A673 (cell line): Measurements from ENCODE around the gene GPD2. TPM values are rescaled to one million over a fixed set of nuclear protein-coding genes. Genes with fewer than 3 reads are reported as not detected.

Experiments
- BruUV-seq: library from RNA; stranded (reverse); fragments of 400-500 nt; replicated peaks from 2 replicates; lab custom pipeline; 2021; lab: Mats Ljungman, UMichigan
- CTCF ChIA-PET: fragments of 300-600 bp; sonication (Branson Sonifier 250); formaldehyde crosslinking; loops from one replicate; lab custom pipeline; 2022; ENCODE audit warnings: antibody characterized with exemption; lab: Charles Lee
- POLR2A ChIA-PET: fragments of 300-600 bp; sonication (Branson Sonifier 250); formaldehyde crosslinking; loops from one replicate; lab custom pipeline; 2022; ENCODE audit warnings: antibody characterized with exemption; ENCODE audit not compliant: low non-redundant PET; lab: Charles Lee
- DNase-seq: peaks from one replicate; pipeline ENCODE4 v3.0.0-alpha.2; 2015; ENCODE audit warnings: low spot score
- H3K27ac ChIP-seq: fragments of 200-600 bp; sonication (generic); 2 replicates; pipeline ENCODE4 v1.5.1; 2016; ENCODE audit warnings: mixed run types, low read depth, mild to moderate bottlenecking, mixed read lengths, antibody characterized with exemption, low read length; ENCODE audit not compliant: poor library complexity, severe bottlenecking
- H3K27me3 ChIP-seq: fragments of 200-600 bp; sonication (generic); replicated peaks from 2 replicates; pipeline ENCODE4 v1.6.1; 2017; ENCODE audit warnings: mixed run types, low read depth, mild to moderate bottlenecking, mixed read lengths, antibody characterized with exemption, low read length; ENCODE audit not compliant: insufficient read depth, poor library complexity
- H3K36me3 ChIP-seq: fragments of 200-600 bp; sonication (generic); 2 replicates; pipeline ENCODE4 v1.6.1; 2016; ENCODE audit warnings: mixed run types, mild to moderate bottlenecking, mixed read lengths, antibody characterized with exemption, low read length; ENCODE audit not compliant: insufficient read depth, poor library complexity, severe bottlenecking
- H3K4me1 ChIP-seq: fragments of 200-600 bp; sonication (generic); 2 replicates; pipeline ENCODE4 v1.6.1; 2017; ENCODE audit warnings: mixed run types, mild to moderate bottlenecking, mixed read lengths, antibody characterized with exemption, low read length; ENCODE audit not compliant: insufficient read depth, poor library complexity, severe bottlenecking
- H3K4me3 ChIP-seq: fragments of 200-600 bp; sonication (generic); 2 replicates; pipeline ENCODE4 v1.5.1; 2016; ENCODE audit warnings: low read depth, mixed run types, mild to moderate bottlenecking, mixed read lengths, low read length; ENCODE audit not compliant: poor library complexity, severe bottlenecking
- H3K9me3 ChIP-seq: fragments of 200-600 bp; sonication (generic); 2 replicates; pipeline ENCODE4 v1.6.1; 2016; ENCODE audit warnings: mixed run types, low read depth, mild to moderate bottlenecking, mixed read lengths, antibody characterized with exemption, low read length; ENCODE audit not compliant: poor library complexity, severe bottlenecking
- CTCF ChIP-seq: fragments of 300-800, 200-600 bp; sonication (generic); conservative IDR thresholded peaks from 2 replicates; pipeline ENCODE4 v1.5.1; 2017; ENCODE audit warnings: low read depth, mild to moderate bottlenecking, antibody characterized with exemption, low read length, moderate library complexity, mixed read lengths
- EZH2 ChIP-seq: fragments of 200-600 bp; sonication (generic); IDR thresholded peaks from 2 replicates; pipeline ENCODE4 v1.6.1; 2017; ENCODE audit warnings: borderline replicate concordance, low read depth, mild to moderate bottlenecking, mixed read lengths, antibody characterized with exemption, low read length; ENCODE audit not compliant: poor library complexity, severe bottlenecking
- intact Hi-C: fragments of 100-400 bp; cut with micrococcal nuclease; formaldehyde crosslinking; loops from one replicate; pipeline ENCODE4 v1.10.0; 2022; ENCODE audit not compliant: unreplicated experiment
- total RNA-seq: library from RNA; stranded (reverse); gene quantifications from 2 replicates; pipeline ENCODE4 v1.2.3, GENCODE V29; 2021

GPD2 gene
- total RNA-seq, 1 experiment from 2014 or later = 39.4 TPM

- intact Hi-C loops = loop anchor here (5.0 to 10.0 kb wide), 3 partner anchors 299 to 599 kb away; no protein-coding TSS in a partner anchor
- CTCF ChIA-PET = no interaction called here
These were observed 157.4 kb downstream of the GPD2 start for GRCh38 chr2:156593594-156593921.

GRCh38 chr2:156598563-156598962 lies 162.4 kb downstream of the GPD2 start:
- Histone ChIP-seq H3K27me3 (no peaks in the 10 kb centered on the region), H3K27ac (no peak overlapping the region), H3K4me3 (no peak overlapping the region), H3K4me1 (no peaks in the 10 kb centered on the region), H3K9me3 (no peaks in the 10 kb centered on the region), H3K36me3 (no peaks in the 10 kb centered on the region)
- TF ChIP-seq EZH2 (no peak), CTCF (no peak)
- intact Hi-C loops = loop anchor here (10.0 kb wide), 1 partner anchor 456 kb away; no protein-coding TSS in a partner anchor
- BruUV-seq = no TSS peak
- POLR2A ChIA-PET = no interaction called here
- DNase-seq = no peak
- CTCF ChIA-PET = no interaction called here

More at GRCh38 chr2:156593594-156593921, 157.4 kb downstream of the GPD2 start:
- DNase-seq = no peak
- H3K4me3 ChIP-seq = no peak overlapping the region
- BruUV-seq = no TSS peak
- no peaks in the 10 kb centered on the region for H3K4me1 ChIP-seq
- H3K27me3 ChIP-seq = no peaks in the 10 kb centered on the region
- H3K36me3 ChIP-seq = no peaks in the 10 kb centered on the region
- POLR2A ChIA-PET = no interaction called here
- no peak overlapping the region for H3K27ac ChIP-seq
- TF ChIP-seq EZH2 (no peak), CTCF (no peak)
- no peaks in the 10 kb centered on the region for H3K9me3 ChIP-seq

GRCh38 chr2:156600196-156600595 lies 164.0 kb downstream of the GPD2 start:
- Histone ChIP-seq H3K36me3 (no peaks in the 10 kb centered on the region), H3K4me1 (no peaks in the 10 kb centered on the region), H3K4me3 (no peak overlapping the region), H3K9me3 (no peaks in the 10 kb centered on the region), H3K27ac (no peak overlapping the region), H3K27me3 (no peaks in the 10 kb centered on the region)
- TF ChIP-seq CTCF = no peak
- TF ChIP-seq EZH2 = no peak
- no TSS peak for BruUV-seq
- CTCF ChIA-PET = no interaction called here
- DNase-seq = no peak
- POLR2A ChIA-PET = no interaction called here
- intact Hi-C loops = no loop called here
